ENCODE results near the gene FAM90A26.
"Not testable (repeated sequence)": the region's sequence is repeated elsewhere in the genome, so short reads cannot be mapped to it uniquely, and the experiment has no call there.

The FAM90A26 gene

DNA sequence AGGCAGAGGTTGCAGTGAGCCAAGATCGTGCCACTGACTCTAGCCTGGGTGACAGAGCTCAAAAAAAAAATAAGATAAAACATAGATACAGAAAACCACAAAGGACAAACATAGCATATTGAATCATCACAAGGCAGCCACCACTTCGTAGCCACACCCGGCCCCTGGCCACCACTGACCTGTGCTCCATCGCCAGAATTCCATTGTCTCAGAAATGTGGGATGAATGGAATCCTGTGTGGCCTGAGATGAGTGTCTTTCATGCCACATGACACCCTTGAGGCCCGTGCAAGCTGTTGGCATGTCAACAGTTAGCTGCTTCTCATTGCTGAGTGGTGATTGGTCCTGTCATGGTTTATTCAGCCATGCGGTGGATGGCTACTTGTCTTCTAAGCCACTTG lies 10.2 kb upstream of the FAM90A26 start:
- DNase-seq, result not testable (repeated sequence)

GRCh38 chr4:9165990-9166389 lies 4.2 kb upstream of the FAM90A26 start:
- DNase-seq, result not testable (repeated sequence)

DNA sequence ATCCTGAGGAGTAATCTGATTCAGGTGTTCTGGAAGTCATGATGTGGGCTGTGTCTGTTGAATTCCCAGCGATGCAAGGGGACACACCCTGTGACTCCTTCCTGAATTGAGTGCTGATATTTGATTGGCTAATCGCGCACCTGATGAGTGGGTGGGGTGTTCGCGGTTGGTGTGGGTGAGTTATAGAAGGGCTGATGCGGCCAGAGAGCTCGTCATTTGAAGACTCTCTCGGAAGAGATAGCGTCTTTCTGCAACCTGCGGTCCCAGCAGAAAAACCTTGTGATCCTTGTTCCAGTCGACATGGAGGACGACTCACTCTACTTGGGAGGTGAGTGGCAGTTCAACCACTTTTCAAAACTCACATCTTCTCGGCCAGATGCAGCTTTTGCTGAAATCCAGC lies 40.1 kb downstream of the FAM90A26 start, which contains the start of gene USP17L10:
USP17L10 (plus strand) TSS at position 301 of the 400 bp plus-strand sequence; CDS start at position 301, 0 bp downstream.
- not testable (repeated sequence) for DNase-seq

DNA sequence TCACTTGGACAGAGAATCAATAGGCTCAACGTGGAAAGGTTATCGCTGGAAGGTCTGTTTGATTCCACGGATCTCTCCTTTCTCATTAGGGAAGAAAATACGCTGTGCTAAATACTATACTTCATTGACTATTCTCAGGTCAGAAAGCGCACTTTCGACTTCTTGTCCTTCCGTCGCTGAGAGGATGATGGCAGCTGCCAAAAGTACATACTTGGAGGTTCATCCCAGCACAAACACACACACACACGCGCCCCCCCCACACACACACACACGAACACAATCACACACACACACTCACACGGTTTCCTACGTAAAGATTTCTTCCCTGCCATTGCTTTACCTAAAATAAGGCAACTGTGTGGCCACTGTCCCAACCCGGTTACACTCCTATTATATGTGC lies 44.5 kb downstream of the FAM90A26 start:
- DNase-seq, result not testable (repeated sequence)

DNA sequence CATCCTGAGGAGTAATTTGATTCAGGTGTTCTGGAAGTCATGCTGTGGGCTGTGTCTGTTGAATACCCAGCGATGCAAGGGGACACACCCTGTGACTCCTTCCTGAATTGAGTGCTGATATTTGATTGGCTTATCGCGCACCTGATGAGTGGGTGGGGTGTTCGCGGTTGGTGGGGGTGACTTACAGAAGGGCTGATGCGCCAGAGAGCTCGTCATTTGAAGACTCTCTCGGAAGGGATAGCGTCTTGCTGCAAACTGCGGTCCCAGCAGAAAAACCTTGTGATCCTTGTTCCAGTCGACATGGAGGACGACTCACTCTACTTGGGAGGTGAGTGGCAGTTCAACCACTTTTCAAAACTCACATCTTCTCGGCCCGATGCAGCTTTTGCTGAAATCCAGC lies 44.9 kb downstream of the FAM90A26 start, which contains the start of gene USP17L11:
USP17L11 (plus strand) TSS at position 301 of the 400 bp plus-strand sequence; CDS start at position 301, 0 bp downstream.
- not testable (repeated sequence) for DNase-seq

GRCh38 chr4:9219852-9220251 lies 49.6 kb downstream of the FAM90A26 start, which contains the start of gene USP17L12:
TSS of gene USP17L12 (plus strand) at chr4:9220152. CDS start at chr4:9220152, 0 bp downstream.
- not testable (repeated sequence) for DNase-seq

- DNase-seq, result not testable (repeated sequence)
Observed at GRCh38 chr4:9224596-9224995, 54.4 kb downstream of the FAM90A26 start, which contains the start of gene USP17L13. TSS of gene USP17L13 (plus strand) at chr4:9224896. CDS start at chr4:9224896, 0 bp downstream.
